Astrocyte (in vitro differentiated cells and primary cell): ENCODE results near the gene BATF. TPM values are rescaled to one million over a fixed set of nuclear protein-coding genes. Genes with fewer than 3 reads are reported as not detected.

ENCODE experiments used
- DNase-seq: peaks from one replicate; pipeline ENCODE4 v3.0.0-alpha.2; 2010; ENCODE audit warnings: low read depth
- FAIRE-seq: peaks from 2 replicates; lab custom pipeline; 2011; peaks lifted over from hg19 to GRCh38; lab: Jason Lieb, UNC
- H2AFZ ChIP-seq: 2 replicates; pipeline ENCODE4 v1.6.0; 2012; ENCODE audit warnings: low read depth, low read length, inconsistent platforms
- H3K27ac ChIP-seq: 2 replicates; pipeline ENCODE4 v1.5.1; 2011; ENCODE audit warnings: low read depth, low read length, inconsistent platforms
- H3K27me3 ChIP-seq: 2 replicates; pipeline ENCODE4 v1.6.0; 2011; ENCODE audit warnings: low read length, inconsistent platforms; ENCODE audit not compliant: insufficient read depth
- H3K36me3 ChIP-seq: 2 replicates; pipeline ENCODE4 v1.5.1; 2011; ENCODE audit warnings: low read length, inconsistent platforms; ENCODE audit not compliant: insufficient read depth
- H3K4me1 ChIP-seq: 2 replicates; pipeline ENCODE4 v1.5.1; 2011; ENCODE audit warnings: low read length, inconsistent platforms; ENCODE audit not compliant: insufficient read depth
- H3K4me2 ChIP-seq: 2 replicates; pipeline ENCODE4 v1.6.0; 2012; ENCODE audit warnings: low read length, inconsistent platforms
- H3K4me3 ChIP-seq: 2 replicates; pipeline ENCODE4 v1.5.1; 2011; ENCODE audit warnings: low read depth, mild to moderate bottlenecking, low read length, inconsistent platforms; ENCODE audit not compliant: insufficient read depth
- H3K79me2 ChIP-seq: 2 replicates; pipeline ENCODE4 v1.6.0; 2012; ENCODE audit warnings: mild to moderate bottlenecking, low read length, inconsistent platforms; ENCODE audit not compliant: insufficient read depth
- H3K9ac ChIP-seq: 2 replicates; pipeline ENCODE4 v1.6.0; 2012; ENCODE audit warnings: mild to moderate bottlenecking, low read length, inconsistent platforms
- H3K9me3 ChIP-seq: 2 replicates; pipeline ENCODE4 v1.5.1; 2012; ENCODE audit warnings: low read depth, mild to moderate bottlenecking, low read length, inconsistent platforms; ENCODE audit not compliant: insufficient read depth
- H4K20me1 ChIP-seq: 2 replicates; pipeline ENCODE4 v1.6.0; 2012; ENCODE audit warnings: low read length, inconsistent platforms; ENCODE audit not compliant: insufficient read depth
- H3K27ac Mint-ChIP-seq: one replicate; pipeline ENCODE4 v1.8.0; 2021; ENCODE audit warnings: mild to moderate bottlenecking, mixed read lengths; ENCODE audit not compliant: unreplicated experiment
- H3K27me3 Mint-ChIP-seq: one replicate; pipeline ENCODE4 v1.8.0; 2021; ENCODE audit warnings: low read depth, mixed read lengths; ENCODE audit not compliant: unreplicated experiment
- H3K36me3 Mint-ChIP-seq: one replicate; pipeline ENCODE4 v1.8.0; 2021; ENCODE audit warnings: low read depth, mixed read lengths; ENCODE audit not compliant: unreplicated experiment
- H3K4me1 Mint-ChIP-seq: one replicate; pipeline ENCODE4 v1.8.0; 2021; ENCODE audit warnings: low read depth, mixed read lengths; ENCODE audit not compliant: unreplicated experiment
- H3K4me3 Mint-ChIP-seq: one replicate; pipeline ENCODE4 v1.8.0; 2021; ENCODE audit warnings: mild to moderate bottlenecking, moderate library complexity, mixed read lengths; ENCODE audit not compliant: unreplicated experiment
- H3K9me3 Mint-ChIP-seq: one replicate; pipeline ENCODE4 v1.8.0; 2021; ENCODE audit warnings: mild to moderate bottlenecking, mixed read lengths; ENCODE audit not compliant: unreplicated experiment
- EZH2 ChIP-seq: IDR thresholded peaks from 2 replicates; pipeline ENCODE4 v1.6.1; 2012; ENCODE audit warnings: mild to moderate bottlenecking, low read length, inconsistent platforms; ENCODE audit not compliant: insufficient read depth
- total RNA-seq: library from RNA; stranded (reverse); gene quantifications from 2 replicates; pipeline ENCODE4 v1.2.1, GENCODE V29; 2021
- TF ChIP-seq, protein P1 (sequence below): IDR thresholded peaks from 2 replicates; pipeline ENCODE4 v1.5.1; 2011; ENCODE audit warnings: low read depth, mild to moderate bottlenecking, inconsistent platforms, low read length, moderate library complexity; ENCODE audit not compliant: insufficient read depth

Gene BATF
- total RNA-seq, 1 donor from 2014 or later, result not detected

DNA sequence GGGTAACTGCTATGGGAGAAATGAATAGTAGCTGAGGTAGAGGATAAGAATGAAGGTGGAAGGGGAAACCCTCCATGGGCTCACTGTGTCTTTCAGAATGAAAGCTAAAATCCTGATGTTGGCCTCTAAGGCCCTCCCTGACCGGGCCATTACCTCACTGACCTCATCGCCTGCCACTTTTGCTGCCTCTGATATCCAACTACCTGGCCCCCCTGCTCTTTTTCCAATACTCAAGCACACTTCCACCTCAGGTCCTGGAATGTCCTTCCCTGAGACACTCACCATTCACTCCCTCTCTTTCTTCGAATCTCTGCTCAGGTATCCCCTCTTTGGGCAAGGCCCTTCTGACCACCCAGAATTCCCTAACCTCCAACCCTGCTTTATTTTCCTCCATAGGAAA is 1.4 kb upstream of the BATF start:
- H3K27ac Mint-ChIP-seq, result no peak overlapping the region
- no peak for FAIRE-seq

DNA sequence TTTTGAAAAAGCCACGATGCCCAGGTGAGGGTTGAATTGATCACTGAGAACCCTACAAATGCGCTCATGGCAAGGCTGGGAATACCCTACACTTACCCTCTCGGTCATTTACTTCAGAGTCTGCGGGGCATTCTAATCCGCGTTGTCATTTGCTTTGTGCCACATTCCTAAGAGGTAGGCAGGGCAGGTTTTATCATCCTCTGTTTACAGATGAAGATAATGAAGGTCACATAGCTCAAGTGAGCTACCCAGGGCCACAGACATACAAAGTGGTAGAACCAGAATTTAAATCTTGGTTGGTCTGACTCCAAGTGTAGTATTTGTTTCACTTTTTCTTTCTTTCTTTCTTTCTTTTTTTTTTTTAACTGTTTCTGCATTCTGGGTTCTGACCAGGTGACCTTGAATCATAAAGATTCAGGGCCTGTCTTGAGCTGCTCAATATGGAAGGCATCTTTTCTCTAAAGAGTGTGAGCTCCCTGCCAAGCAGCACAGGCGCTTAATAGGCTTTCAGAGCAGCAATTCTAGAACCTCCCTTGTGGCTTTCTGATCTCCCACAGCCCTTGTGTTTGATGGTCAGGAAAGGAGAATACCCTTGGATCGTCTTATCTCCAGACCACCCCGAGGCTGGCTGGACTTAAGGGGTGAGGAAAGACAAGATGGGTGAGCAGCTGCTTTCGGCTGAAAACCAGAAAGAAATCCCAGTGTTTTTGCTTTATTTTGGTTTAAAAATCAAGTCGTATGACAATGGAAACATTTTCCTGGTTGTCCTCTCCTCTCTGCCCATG is 662 bp upstream of the BATF start:
- H3K9ac ChIP-seq, result no peak overlapping the region
- Mint-ChIP-seq H3K27me3 (peaks cover 10% of the 10 kb centered on the region), H3K36me3 (no peaks in the 10 kb centered on the region), H3K4me1 (peaks cover 5% of the 10 kb centered on the region), H3K9me3 (no peaks in the 10 kb centered on the region), H3K27ac (no peak overlapping the region), H3K4me3 (no peak overlapping the region)
- FAIRE-seq (no peak), DNase-seq (no peak)
- H4K20me1 ChIP-seq, result no peaks in the 10 kb centered on the region
- H3K4me2 ChIP-seq, result no peak overlapping the region
- H3K36me3 ChIP-seq, result no peaks in the 10 kb centered on the region
- H2AFZ ChIP-seq, result no peak overlapping the region
- H3K27me3 ChIP-seq, result peaks cover 8% of the 10 kb centered on the region
- TF ChIP-seq EZH2, result no peak
- TF ChIP-seq, protein P1, sequence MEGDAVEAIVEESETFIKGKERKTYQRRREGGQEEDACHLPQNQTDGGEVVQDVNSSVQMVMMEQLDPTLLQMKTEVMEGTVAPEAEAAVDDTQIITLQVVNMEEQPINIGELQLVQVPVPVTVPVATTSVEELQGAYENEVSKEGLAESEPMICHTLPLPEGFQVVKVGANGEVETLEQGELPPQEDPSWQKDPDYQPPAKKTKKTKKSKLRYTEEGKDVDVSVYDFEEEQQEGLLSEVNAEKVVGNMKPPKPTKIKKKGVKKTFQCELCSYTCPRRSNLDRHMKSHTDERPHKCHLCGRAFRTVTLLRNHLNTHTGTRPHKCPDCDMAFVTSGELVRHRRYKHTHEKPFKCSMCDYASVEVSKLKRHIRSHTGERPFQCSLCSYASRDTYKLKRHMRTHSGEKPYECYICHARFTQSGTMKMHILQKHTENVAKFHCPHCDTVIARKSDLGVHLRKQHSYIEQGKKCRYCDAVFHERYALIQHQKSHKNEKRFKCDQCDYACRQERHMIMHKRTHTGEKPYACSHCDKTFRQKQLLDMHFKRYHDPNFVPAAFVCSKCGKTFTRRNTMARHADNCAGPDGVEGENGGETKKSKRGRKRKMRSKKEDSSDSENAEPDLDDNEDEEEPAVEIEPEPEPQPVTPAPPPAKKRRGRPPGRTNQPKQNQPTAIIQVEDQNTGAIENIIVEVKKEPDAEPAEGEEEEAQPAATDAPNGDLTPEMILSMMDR, result no peak
- H3K9me3 ChIP-seq, result no peaks in the 10 kb centered on the region
- no peak overlapping the region for H3K4me3 ChIP-seq
- H3K79me2 ChIP-seq, result no peaks in the 10 kb centered on the region
- H3K4me1 ChIP-seq, result no peaks in the 10 kb centered on the region
- H3K27ac ChIP-seq, result no peak overlapping the region

More for the DNA sequence above, 1.4 kb upstream of the BATF start:
- no peaks in the 10 kb centered on the region for H3K36me3 ChIP-seq
- H3K4me1 ChIP-seq, result no peaks in the 10 kb centered on the region
- no peak overlapping the region for H3K9ac ChIP-seq
- Mint-ChIP-seq H3K4me3 (no peak overlapping the region), H3K36me3 (no peaks in the 10 kb centered on the region), H3K9me3 (no peaks in the 10 kb centered on the region), H3K27me3 (peaks cover 11% of the 10 kb centered on the region), H3K4me1 (peaks cover 5% of the 10 kb centered on the region)
- TF ChIP-seq, protein P1, result no peak
- no peak for TF ChIP-seq EZH2
- peaks cover 11% of the 10 kb centered on the region for H3K27me3 ChIP-seq
- no peak for DNase-seq
- no peaks in the 10 kb centered on the region for H4K20me1 ChIP-seq
- no peaks in the 10 kb centered on the region for H3K9me3 ChIP-seq
- no peak overlapping the region for H3K27ac ChIP-seq
- no peak overlapping the region for H3K4me2 ChIP-seq
- no peak overlapping the region for H3K4me3 ChIP-seq
- H3K79me2 ChIP-seq, result no peaks in the 10 kb centered on the region
- no peak overlapping the region for H2AFZ ChIP-seq

DNA sequence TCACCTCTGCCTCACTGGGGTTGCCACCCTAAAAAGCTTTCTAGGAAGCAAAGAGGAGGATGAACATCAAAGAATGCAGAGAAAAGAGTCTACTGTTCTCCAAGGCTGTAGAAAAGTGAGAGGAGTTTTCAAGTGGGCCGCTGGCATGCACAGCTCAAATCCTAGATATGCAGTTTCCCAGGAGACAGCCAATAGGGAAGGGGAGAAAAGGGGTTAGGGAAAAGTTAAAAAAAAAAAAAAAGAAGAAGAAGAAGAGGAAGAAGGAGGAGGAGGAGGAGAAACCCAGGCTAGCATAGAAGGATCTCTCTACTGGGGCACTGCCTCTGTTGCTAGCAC is 682 bp downstream of the BATF start:
- no peaks in the 10 kb centered on the region for H3K36me3 ChIP-seq
- H3K9me3 ChIP-seq, result no peaks in the 10 kb centered on the region
- Mint-ChIP-seq H3K4me3 (no peak overlapping the region), H3K4me1 (peaks cover 5% of the 10 kb centered on the region), H3K27me3 (peaks cover 11% of the 10 kb centered on the region), H3K9me3 (no peaks in the 10 kb centered on the region), H3K27ac (no peak overlapping the region), H3K36me3 (no peaks in the 10 kb centered on the region)
- H4K20me1 ChIP-seq, result no peaks in the 10 kb centered on the region
- no peak overlapping the region for H3K4me2 ChIP-seq
- FAIRE-seq, result no peak
- no peak overlapping the region for H2AFZ ChIP-seq
- peaks cover 4% of the 10 kb centered on the region for H3K27me3 ChIP-seq
- no peak for DNase-seq
- no peak overlapping the region for H3K9ac ChIP-seq
- no peak overlapping the region for H3K27ac ChIP-seq
- H3K4me1 ChIP-seq, result no peaks in the 10 kb centered on the region
- H3K79me2 ChIP-seq, result no peaks in the 10 kb centered on the region
- H3K4me3 ChIP-seq, result no peak overlapping the region
- no peak for TF ChIP-seq EZH2
- TF ChIP-seq, protein P1, result no peak
